ENCODE results near the gene DNAJB9. TPM values are rescaled to one million over a fixed set of nuclear protein-coding genes. Genes with fewer than 3 reads are reported as not detected.

DNAJB9 gene
- total and polyA plus RNA-seq, 10 of the 15 experiments (the other 5 are each of a cell fraction or from before 2014, with no cell fraction given) = 4.5 to 20.9 (median 8.8) TPM

DNA sequence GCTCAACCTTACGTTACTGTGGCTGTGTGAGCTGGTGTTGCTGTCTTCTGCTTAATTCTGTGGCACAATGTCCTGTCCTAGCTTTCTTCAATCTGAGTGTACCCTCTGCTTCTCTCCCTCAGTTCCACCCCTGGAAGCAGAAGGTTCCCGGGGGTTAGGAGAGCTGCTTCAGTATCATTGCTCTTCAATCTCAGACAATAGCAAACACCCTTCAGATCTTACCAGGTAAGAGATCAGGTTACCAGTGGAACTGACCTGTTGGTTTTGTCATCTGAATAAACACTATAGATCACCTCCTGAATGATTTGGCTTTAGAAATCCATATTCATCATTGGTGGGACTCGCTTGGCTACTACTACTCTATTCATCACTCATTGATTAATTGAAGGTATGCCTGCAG is 48.4 kb downstream of the DNAJB9 start (continued):
- TF ChIP-seq ATF2 (IDR thresholded peaks at IDR 0.05; ENCODE audit: low read length) (no peak), POU2F2 (IDR thresholded peaks at IDR 0.05; ENCODE audit: borderline replicate concordance, low read depth, low read length) (no peak), SKIL (IDR thresholded peaks at IDR 0.05; ENCODE audit: low read depth, poor library complexity, severe bottlenecking) (no peak), SMC3 (IDR thresholded peaks at IDR 0.05; ENCODE audit: borderline replicate concordance, low read length) (no peak), FOS (IDR thresholded peaks at IDR 0.05; ENCODE audit: borderline replicate concordance, extremely low read depth, insufficient read length) (no peak), SUPT20H (IDR thresholded peaks at IDR 0.05; ENCODE audit: borderline replicate concordance, control insufficient read depth, low read depth, low read length) (no peak), CREB1 (IDR thresholded peaks at IDR 0.05; ENCODE audit: low read depth) (no peak), RAD51 (IDR thresholded peaks at IDR 0.05) (no peak), IKZF1 (conservative IDR thresholded peaks at IDR 0.05) (no peak), SPI1 (IDR thresholded peaks at IDR 0.05; ENCODE audit: borderline replicate concordance, insufficient read depth, low read depth, low read length) (no peak), ZBED1 (IDR thresholded peaks at IDR 0.05; ENCODE audit: borderline replicate concordance) (no peak), CBX3 (IDR thresholded peaks at IDR 0.05; ENCODE audit: borderline replicate concordance, low read depth) (no peak)
- TF ChIP-seq, protein P1, sequence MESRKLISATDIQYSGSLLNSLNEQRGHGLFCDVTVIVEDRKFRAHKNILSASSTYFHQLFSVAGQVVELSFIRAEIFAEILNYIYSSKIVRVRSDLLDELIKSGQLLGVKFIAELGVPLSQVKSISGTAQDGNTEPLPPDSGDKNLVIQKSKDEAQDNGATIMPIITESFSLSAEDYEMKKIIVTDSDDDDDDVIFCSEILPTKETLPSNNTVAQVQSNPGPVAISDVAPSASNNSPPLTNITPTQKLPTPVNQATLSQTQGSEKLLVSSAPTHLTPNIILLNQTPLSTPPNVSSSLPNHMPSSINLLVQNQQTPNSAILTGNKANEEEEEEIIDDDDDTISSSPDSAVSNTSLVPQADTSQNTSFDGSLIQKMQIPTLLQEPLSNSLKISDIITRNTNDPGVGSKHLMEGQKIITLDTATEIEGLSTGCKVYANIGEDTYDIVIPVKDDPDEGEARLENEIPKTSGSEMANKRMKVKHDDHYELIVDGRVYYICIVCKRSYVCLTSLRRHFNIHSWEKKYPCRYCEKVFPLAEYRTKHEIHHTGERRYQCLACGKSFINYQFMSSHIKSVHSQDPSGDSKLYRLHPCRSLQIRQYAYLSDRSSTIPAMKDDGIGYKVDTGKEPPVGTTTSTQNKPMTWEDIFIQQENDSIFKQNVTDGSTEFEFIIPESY (IDR thresholded peaks at IDR 0.05) = no peak
- TF ChIP-seq, protein P2, sequence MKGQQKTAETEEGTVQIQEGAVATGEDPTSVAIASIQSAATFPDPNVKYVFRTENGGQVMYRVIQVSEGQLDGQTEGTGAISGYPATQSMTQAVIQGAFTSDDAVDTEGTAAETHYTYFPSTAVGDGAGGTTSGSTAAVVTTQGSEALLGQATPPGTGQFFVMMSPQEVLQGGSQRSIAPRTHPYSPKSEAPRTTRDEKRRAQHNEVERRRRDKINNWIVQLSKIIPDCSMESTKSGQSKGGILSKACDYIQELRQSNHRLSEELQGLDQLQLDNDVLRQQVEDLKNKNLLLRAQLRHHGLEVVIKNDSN (IDR thresholded peaks at IDR 0.05; ENCODE audit: borderline replicate concordance, extremely low read length, insufficient read depth, low read depth, low read length) = no peak
